Endometrium (tissue), 2 donors: ENCODE results near the gene ZNF705A.
"Not testable (repeated sequence)": the region's sequence is repeated elsewhere in the genome, so short reads cannot be mapped to it uniquely, and the experiment has no call there.

Experiments
- FAIRE-seq: peaks from 2 replicates; lab custom pipeline; 2012; peaks lifted over from hg19 to GRCh38; lab: Jason Lieb, UNC
- donor health status: control.
- donor health status: control.

Gene ZNF705A

GRCh38 chr12:8188088-8188487, 31.3 kb downstream of the ZNF705A start:
- not testable (repeated sequence) for FAIRE-seq

- FAIRE-seq, result not testable (repeated sequence)
Measured at GRCh38 chr12:8197685-8198308, 41.0 kb downstream of the ZNF705A start.

- not testable (repeated sequence) for FAIRE-seq
Measured at GRCh38 chr12:8218711-8219382, 62.0 kb downstream of the ZNF705A start.

GRCh38 chr12:8221375-8221774, 64.6 kb downstream of the ZNF705A start:
- not testable (repeated sequence) for FAIRE-seq

DNA sequence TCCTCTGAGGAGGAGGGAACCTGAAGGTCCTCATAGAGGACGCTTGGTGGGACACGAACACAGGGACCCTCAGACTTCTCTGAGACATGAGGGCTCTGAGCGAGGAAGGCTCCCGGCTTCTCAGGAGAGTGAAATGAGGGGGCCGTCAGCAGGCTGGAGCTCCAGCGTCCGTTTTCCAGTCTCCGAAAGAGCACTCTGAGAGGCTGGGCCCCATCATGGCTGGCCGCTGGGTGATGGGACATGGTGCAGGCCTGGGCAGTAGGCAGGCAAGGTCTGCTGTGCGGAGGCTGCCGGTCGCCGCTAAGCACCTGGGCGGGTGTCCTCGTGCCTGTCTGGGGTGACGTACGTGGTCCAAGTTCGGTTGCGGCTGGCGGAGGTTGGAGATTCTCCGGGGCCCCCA, 65.0 kb downstream of the ZNF705A start:
- not testable (repeated sequence) for FAIRE-seq

- FAIRE-seq, result not testable (repeated sequence)
Measured at GRCh38 chr12:8222303-8222702, 65.5 kb downstream of the ZNF705A start.

DNA sequence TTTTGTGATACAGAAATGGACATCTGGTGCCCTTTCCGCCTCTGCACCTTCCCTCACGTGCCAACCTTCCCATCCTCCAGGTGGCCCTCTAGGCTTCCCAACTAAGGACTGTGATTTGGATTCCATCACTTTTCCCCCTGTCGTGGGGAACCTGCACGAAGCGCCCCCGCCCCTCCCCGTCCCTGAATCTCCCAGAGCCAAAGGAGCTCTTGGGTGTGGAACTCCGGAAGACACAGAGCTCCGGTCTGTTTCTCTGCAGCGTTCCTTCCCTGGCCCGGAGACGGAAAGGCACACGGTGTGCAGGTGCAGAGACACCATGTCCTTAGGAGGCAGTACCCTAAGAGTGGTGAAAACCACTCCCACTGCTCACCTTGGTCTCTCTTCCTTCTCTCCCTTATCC, 66.8 kb downstream of the ZNF705A start:
- FAIRE-seq, result not testable (repeated sequence)

DNA sequence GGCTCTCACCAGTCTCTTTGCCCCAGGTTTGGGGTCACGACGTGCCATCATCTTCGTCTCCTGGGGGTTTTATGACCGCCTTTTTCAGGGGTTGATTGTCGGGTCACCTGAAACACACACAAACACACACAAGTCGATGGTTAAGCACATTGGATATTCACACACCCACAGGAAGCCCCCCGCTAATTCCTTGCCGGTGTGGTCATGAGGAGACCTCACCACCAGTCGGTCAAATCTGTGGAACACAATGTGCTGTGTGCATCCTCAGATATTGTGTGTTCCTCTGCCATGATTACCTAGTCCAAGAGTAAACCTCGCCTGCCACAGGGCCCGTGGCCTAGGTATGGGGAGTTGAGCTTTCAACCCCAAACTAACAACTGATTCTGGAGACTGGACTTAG, 68.0 kb downstream of the ZNF705A start:
- FAIRE-seq, result not testable (repeated sequence)

- FAIRE-seq, result no peak
Measured at GRCh38 chr12:8226355-8226754, 69.5 kb downstream of the ZNF705A start.

GRCh38 chr12:8226992-8227731, 70.3 kb downstream of the ZNF705A start, which contains the start of gene FAM90A1:
Gene FAM90A1 (minus strand): TSS chr12:8227618. CDS start chr12:8224832, 2,786 bp downstream.
- FAIRE-seq, result not testable (repeated sequence)

- FAIRE-seq, result not testable (repeated sequence)
Measured at GRCh38 chr12:8227732-8228077, 70.9 kb downstream of the ZNF705A start.

- FAIRE-seq, result not testable (repeated sequence)
Measured at GRCh38 chr12:8228607-8229006, 71.8 kb downstream of the ZNF705A start.

- FAIRE-seq, result not testable (repeated sequence)
Measured at GRCh38 chr12:8229486-8229885, 72.7 kb downstream of the ZNF705A start.
